ENCODE measurements around the gene RAPGEF3.

- TF ChIP-seq CTCF (conservative IDR thresholded peaks at IDR 0.05; ENCODE audit: low read length) (peak; percentile 76), EZH2phosphoT487 (IDR thresholded peaks at IDR 0.05; ENCODE audit: borderline replicate concordance) (no peak)
Observed at GRCh38 chr12:47744005-47744651, 14.6 kb downstream of the RAPGEF3 start.
